SH-SY5Y (cell line): Measurements from ENCODE around the gene DRG1.

Experiments used
- GATA2 ChIP-seq: IDR thresholded peaks from 2 replicates; pipeline ENCODE4 v1.6.1; 2011; ENCODE audit warnings: mild to moderate bottlenecking, low read depth, low read length
- GATA3 ChIP-seq: IDR thresholded peaks from 2 replicates; pipeline ENCODE4 v1.6.1; 2011; ENCODE audit warnings: low read depth, mild to moderate bottlenecking, low read length, moderate library complexity

DNA sequence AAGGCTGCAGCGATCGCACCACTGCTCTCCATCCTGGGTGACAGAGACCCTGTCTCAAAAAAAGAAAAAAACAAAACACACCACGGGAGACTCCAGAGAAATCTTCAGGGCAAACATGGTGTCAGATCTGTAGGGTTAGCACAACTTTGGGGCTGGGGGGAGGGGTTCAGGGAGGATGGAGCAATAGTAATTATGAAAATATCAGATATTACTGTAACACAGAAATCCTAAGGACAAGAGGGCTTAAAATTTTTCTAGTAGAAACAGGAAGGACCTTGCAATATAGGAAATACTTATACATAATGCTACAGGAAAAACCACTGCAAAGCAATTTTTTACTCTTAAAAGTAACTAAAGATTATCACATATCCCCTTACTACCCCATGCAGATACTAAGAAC is 76.4 kb downstream of the DRG1 start:
- no peak for TF ChIP-seq GATA2
- no peak for TF ChIP-seq GATA3
